NCI-H82 treated with DMSO at 0.1 percent for 48 hours (cell line): ENCODE data around the gene TNFAIP8L1.

ENCODE experiments used
- DNase-seq: peaks from one replicate; lab custom pipeline; 2025; ENCODE audit not compliant: unreplicated experiment; lab: John Stamatoyannopoulos, UW

TNFAIP8L1 gene

DNA sequence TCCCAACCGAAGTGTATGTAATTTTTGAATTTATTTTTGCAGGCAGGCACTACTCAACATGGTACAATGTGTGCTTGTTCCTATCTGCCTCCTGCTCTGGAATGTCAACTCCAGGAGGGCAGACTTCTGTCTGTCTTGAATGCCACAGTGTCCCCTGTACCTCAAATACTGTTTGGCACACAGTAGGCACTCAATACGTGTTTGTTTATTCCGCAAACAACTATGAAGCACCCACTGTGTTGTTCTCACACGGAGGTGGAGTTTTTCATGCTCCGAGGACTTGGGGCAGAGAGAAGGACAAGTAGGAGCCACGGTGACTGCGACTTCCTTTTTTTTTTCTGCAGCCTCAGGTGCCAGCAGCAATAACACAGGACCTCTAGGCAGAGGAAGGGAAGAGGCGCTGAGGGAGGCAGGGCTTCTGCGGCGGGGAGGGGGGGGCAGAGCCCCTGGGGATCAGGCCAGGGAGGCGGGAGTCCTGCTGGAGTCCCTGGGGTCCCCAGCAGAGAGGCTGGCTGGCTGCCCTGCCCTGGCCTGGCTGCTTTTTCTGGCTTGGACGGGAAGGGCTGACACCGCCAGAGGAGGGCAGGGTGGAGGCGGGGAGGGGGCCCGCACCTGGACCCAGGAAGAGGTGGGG lies 29.3 kb upstream of the TNFAIP8L1 start:
- no peak for DNase-seq

DNA sequence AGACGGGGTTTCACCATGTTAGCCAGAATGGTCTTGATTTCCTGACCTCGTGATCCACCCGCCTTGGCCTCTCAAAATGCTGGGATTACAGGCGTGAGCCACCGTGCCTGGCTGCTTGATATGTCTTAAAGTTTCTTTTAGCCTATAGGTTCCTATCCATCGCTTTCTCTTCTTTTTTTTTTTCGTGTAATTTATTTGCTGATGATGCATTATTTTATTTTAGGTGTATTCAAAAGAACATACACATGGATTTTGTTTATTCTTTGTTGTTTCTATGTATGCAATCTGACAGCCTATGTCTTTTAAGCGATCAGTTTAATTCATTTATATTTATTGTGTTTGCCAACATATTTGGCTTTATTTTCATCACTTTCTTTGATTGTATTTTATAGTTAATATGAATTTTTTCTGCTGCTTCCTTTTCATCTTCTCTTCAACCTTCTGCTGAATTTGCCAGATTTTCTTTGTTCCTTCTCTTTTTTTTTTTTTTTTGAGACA lies 26.0 kb upstream of the TNFAIP8L1 start:
- no peak for DNase-seq

GRCh38 chr19:4618019-4618418 lies 21.3 kb upstream of the TNFAIP8L1 start:
- no peak for DNase-seq

DNA sequence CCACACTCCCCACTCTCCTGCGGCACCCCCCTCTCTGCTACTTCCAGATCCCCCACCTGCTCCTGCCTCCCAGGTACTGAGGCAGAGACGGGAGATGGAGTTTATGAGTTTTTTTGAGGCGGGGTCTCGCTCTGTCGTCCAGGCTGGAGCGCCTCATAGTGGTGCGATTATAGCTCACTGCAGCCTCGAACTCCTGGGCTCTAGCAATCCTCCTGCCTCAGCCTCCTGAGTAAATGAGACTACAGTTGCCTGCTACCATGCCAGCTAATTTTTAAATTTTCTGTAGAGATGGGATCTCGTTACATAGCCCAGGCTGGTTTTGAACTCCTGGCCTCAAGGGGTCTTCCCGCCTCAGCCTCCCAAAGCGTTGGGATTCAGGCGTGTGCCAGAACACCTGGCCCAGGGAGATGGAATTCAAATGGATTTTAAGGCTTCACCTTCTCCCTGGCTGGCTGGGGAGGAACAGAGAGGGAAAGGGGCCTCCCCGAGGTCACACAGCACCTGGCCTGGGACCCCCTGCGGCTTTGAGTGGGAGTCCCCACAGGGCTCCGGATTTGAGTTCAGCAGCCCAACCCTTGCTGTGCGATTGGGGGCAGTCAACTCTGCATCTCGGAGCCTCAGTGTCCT lies 19.5 kb upstream of the TNFAIP8L1 start:
- DNase-seq, result no peak

DNA sequence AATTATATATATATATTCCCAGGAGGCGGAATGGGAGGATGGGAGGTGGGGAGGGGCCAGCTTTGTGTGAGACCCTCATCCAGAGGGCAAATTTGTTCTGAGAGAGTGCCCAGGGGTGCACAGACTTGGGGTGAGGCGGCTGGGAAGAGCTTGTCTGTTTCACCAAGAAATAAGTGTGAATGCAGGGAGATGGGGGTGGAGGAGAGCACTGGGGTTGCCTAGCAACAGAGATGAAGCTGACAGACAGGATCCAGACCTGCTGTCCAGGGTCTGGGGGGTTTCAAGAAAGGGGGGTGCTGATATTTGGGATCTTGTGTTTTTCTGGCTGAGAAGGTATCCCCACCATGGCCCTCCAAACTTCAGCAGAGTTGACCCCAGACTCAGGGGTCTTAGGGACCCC lies 18.6 kb upstream of the TNFAIP8L1 start:
- no peak for DNase-seq

DNA sequence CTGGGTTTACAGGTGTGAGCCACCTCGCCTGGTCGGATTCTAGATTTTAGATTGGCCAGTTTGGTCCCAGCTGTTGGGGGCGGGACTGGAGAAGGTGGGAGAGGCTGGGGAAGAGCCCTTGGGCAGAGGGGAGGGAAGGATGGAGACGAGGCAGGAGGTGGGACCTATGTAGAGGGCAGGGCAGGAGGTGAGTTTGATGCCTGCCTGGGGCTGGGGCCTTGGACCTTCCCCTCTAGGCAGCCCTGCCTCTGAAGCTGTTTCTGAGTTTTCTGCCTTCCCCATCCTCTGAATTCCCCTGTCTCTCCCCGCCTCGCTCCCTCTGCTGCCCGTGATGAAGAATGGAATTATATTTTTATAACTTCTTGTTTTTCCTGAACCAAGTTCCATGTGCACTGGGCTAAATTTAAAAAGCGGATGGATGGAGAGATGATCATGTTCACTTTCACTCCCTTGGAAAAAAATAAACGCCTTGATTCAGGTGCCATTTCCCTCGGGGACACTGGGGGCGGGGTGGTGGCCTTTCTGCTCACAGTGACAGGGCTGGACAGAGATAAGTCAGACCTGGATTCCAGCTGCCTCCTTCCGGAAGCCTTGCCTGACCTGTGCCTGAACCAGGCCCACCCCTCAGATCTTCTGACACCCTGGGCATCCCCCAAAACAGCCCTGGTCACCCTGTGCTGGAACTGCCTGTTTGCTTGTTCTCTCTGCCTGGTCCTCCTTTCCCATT lies 16.5 kb upstream of the TNFAIP8L1 start:
- no peak for DNase-seq

DNA sequence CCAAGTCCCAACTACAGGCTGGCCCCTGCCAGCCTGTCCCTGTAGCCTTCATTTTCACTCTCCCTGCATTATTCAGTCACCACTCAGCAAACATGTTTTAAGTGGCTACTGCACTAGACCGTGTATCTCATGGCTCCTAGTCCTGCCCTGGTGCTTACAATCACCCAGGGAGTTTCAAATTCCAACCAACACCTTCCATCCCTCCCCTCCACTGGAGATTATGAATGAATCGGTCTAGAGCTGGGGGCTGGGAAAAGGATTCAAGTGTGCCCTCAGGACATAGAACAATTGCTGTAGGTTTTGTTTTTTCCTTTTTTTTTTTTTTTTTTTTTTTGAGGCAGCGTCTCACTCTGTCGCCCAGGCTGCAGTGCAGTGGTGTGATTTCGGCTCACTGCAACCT lies 15.0 kb upstream of the TNFAIP8L1 start:
- DNase-seq, result no peak

DNA sequence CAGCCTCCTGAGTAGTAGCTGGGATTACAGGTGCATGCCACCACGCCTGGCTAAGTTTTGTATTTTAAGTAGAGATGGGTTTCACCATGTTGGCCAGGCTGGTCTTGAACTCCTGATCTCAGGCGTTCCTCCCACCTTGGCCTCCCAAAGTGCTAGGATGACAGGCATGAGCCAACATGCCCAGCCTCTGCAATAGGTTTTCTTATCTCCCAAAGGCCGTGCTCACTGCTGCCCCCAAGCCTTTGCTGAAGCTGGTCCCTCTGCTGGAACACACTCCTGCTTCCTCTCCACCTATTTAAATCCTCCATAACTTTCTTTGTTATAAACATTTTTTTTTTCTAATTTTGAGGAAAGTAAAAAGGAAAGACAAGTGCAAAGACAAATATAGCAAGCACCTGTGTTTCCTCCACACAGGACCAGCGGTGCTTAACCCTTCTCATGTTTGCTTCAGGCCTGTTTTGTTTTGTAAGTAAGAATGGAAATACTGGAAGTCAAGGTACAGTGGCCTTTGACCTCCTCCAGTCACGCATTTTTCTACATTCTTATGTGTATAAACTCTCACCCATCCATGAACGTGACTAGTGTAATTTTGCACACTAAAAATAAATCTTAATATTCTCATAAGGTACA lies 14.5 kb upstream of the TNFAIP8L1 start:
- no peak for DNase-seq

DNA sequence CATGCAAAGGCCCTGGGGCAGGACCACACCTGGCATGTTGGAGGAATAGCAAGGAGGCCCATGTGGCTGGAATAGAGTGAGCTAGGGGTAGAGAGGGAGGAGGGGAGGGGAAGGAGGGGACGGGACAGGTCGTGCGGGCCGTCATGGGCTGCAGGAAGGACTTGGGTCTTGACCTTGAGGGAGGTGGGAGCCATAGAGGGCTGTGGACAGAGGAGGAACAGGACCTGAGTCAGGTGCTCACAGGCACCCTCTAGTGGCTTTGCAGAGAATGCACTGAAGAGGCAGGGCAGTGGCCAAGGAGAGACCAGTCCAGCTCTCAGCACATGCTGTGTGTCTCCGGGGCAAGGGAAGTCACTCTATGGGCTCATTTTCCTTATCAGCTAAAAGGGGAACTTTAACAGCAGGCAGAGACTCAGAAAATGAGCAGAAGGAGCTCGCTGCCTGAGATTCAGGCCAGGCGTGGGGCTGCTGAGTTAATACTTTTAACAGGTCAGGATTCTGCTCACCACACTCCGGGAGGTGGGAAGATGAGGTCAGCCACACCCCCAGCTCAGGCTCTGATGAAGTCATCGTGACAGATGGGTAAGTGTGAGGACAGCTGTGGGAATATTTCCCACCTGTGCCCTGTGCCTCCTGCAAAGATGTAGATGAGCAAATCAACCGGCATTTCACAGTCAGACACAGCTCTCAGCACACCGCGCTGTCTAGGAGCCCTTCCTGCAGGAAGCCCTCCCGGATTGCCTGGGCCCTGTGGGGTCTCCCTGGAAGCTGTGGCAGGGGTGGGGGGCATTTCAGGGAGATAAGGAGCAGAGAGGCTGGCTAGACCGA lies 6.0 kb upstream of the TNFAIP8L1 start:
- DNase-seq, result peak; percentile 66

DNA sequence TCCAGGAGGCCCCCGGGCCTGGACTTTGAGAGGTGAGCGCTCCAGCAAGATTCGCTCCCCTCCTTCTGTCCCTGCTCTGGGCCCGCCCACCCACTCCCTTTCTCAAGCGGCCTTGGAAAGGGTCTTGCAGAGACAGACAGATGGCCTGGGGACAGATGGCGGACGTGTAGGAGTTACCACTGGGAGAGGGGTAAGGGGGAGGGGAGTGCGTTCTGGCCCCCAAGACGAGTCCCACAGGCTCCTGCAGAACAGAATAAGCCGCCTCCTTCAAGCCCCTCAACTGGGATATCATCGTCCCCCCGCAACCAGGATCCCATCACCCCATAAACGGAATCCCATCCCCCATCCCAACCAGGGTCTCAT lies 3.6 kb upstream of the TNFAIP8L1 start:
- peak; percentile 47 for DNase-seq

- no peak for DNase-seq
These were observed 3.1 kb upstream of the TNFAIP8L1 start for GRCh38 chr19:4636151-4636717.

DNA sequence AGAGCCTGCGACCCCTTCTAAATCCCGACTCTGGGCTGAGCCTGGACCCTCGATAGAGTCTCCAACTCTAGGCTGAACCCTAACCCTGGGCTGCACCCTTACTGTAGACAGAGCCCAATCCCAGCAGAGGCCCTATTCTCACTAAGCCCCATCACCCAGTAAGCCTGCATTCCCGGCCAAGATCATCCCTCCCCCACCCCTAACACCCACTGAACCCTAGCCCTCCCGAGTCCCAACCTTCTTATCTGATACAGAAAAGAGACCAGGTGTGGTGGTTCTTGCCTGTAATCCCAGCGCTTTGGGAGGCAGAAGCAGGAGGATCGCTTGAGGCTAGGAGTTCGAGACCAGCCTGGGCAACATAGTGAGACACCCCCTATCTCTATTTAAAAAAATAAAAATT lies 2.6 kb upstream of the TNFAIP8L1 start:
- DNase-seq, result no peak

DNA sequence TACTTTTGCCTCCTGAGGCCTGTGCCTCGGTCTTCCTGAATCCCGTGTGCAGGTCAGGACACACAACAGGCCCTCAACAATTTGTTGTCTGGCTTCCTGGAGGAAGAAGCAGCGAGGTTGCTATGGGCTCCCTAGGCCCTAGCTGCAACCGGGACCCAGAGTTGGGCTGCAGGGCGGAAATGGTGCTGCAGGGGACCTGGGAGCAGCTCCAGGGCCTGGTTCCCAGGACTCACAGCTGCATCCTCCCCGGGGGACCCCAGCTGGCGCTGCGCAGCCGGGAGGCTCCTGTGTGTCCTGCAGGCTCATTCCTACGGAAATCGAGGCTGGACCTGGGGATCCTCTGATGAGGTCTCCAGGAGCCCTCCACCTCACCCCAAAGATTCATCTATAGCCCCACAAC lies 999 bp upstream of the TNFAIP8L1 start:
- DNase-seq, result no peak

DNA sequence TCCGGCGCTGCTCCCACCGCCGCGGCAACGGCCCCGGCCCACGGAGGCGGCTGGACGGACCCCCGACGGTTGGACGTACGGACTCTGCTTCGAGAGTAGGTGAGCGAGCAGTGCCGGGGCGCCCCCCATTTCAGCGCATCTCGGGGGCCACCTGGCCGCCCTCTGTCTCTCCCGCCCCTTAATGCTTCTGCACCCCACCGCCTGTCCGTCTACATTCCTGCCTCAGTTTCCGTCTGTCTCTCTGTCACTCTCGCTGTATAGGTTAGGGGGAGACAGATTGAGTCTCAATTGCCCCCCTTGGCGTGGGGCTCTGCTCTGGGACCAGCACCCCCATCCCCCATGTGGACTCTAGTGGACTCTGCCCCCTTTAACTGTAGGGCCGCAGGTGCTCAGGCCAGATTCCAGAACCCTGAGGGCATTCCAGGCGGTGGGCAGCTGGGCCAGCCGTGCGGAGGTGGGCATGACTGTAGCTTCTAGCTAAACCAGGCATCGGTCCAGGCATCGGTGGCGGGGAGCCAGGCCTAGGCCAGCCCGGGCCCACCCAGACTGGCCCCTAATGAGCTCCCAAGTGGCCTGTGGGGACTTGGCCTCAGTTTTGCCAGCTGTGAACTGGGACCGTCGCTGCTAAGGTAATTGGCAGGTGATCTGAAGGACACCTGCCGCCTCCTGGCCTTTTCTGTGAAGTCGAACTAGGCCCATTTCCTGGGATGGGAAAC lies 373 bp downstream of the TNFAIP8L1 start:
- DNase-seq, result no peak

DNA sequence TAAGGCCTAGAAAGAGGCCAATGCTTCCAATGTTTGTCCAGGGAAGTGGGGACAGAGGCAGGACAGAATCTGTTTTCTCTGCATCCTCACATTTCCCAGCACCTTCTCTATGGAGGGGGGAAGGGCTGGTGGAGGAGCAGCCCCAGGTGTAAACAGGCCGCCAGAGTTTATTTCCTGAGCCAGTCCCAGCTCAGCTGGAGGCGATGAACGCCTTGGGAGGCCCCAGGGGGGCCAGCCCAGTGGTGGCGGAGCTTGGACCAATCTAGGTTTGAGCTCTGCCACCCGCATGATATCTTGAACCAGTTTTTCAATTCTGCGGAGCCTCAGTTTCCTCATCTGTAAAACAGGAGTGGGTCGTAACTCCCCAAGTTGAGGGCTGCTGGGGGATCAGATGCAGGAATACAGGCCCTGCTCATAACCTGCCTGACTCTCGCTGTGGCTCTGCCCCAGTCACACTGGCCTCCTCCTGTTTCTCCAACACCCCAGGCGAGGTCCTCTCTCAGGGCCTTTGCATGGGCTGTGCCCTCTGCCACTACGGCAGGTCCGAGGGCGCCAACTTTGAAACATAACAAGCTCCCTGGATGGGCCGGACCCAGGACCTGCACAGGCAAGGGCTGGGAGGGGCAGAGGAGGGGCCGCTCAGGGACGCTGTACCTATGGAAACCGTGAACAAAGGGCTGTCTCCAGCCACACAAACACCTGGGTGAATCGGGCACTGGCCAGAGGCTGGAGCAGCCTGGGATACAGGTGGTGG lies 1.1 kb downstream of the TNFAIP8L1 start:
- no peak for DNase-seq

- DNase-seq, result no peak
These were observed 1.8 kb downstream of the TNFAIP8L1 start for GRCh38 chr19:4641132-4641531.

DNA sequence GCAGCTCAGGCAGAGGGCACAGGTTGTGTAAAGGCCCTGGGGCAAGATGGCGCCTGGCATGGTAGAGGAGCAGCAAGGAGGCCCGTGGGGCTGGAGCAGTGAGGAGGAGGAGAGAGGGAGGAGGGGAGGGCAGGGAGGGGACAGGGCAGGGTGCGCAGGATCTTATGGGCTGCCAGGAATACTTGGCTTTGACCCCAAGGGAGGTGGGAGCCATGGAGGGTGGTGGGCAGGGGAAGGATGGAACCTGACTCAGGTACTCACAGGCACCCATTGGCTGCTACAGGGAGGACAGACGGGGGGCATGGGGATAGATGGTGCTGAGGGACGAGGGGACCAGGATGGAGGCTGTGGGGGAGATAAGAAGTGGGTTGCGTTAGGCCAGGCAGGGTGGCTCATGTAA lies 3.3 kb downstream of the TNFAIP8L1 start:
- DNase-seq, result no peak

GRCh38 chr19:4645718-4646117 lies 6.4 kb downstream of the TNFAIP8L1 start:
- DNase-seq, result no peak
